ENCODE data around the gene LIPI. TPM values are rescaled to one million over a fixed set of nuclear protein-coding genes. Genes with fewer than 3 reads are reported as not detected.

LIPI gene
- total RNA-seq: not detected
- not detected for polyA plus RNA-seq

GRCh38 chr21:14210738-14211137 lies at the start of gene LIPI:
Gene LIPI, minus strand, starts transcription at chr21:14210955. Its CDS starts 110 bp downstream, at chr21:14210845.
- Mint-ChIP-seq H3K27ac (no peak within 1 kb of the TSS), H3K9me3 (no peaks in the 10 kb centered on the region), H3K4me1 (peaks cover 0 to 5% (median 0%) of the 10 kb centered on the region in 3 donors), H3K36me3 (no peaks in the 10 kb centered on the region), H3K27me3 (peaks cover 9 to 23% of the 10 kb centered on the region in 2 donors), H3K4me3 (no peak within 1 kb of the TSS)
- Histone ChIP-seq H3K9me3 (ENCODE audit: low read length) (no peaks in the 10 kb centered on the region), H3K27me3 (ENCODE audit: insufficient read depth, low read length, poor library complexity, severe bottlenecking) (no peaks in the 10 kb centered on the region), H3K4me1 (ENCODE audit: insufficient read depth, low read length) (no peaks in the 10 kb centered on the region), H3K4me3 (ENCODE audit: low read length) (no peak within 1 kb of the TSS), H3K27ac (ENCODE audit: low read depth, low read length) (no peak within 1 kb of the TSS), H3K36me3 (ENCODE audit: insufficient read depth, low read length) (no peaks in the 10 kb centered on the region)
- no peak for DNase-seq
- POLR2A ChIA-PET: no interaction called here
- CTCF ChIA-PET: no interaction called here

- Mint-ChIP-seq H3K9me3 (no peaks in the 10 kb centered on the region), H3K4me3 (no peak overlapping the region), H3K4me1 (no peaks in the 10 kb centered on the region), H3K27ac (no peak overlapping the region), H3K27me3 (peaks cover 3 to 22% of the 10 kb centered on the region in 2 donors), H3K36me3 (no peaks in the 10 kb centered on the region)
- Histone ChIP-seq H3K27ac (ENCODE audit: low read depth, low read length) (no peak overlapping the region), H3K4me3 (ENCODE audit: low read length) (no peak overlapping the region), H3K27me3 (ENCODE audit: insufficient read depth, low read length, poor library complexity, severe bottlenecking) (no peaks in the 10 kb centered on the region), H3K9me3 (ENCODE audit: low read length) (no peaks in the 10 kb centered on the region), H3K36me3 (ENCODE audit: insufficient read depth, low read length) (no peaks in the 10 kb centered on the region), H3K4me1 (ENCODE audit: insufficient read depth, low read length) (no peaks in the 10 kb centered on the region)
- ChIA-PET CTCF (interaction anchor here (0.7 to 1.3 kb wide), 4 partner anchors 10 to 1333 kb away, joined by 3 read pairs; no protein-coding TSS in a partner anchor), POLR2A (no interaction called here)
- no peak for DNase-seq
Measured at GRCh38 chr21:14260174-14260764, 49.5 kb upstream of the LIPI start.

GRCh38 chr21:14259747-14260146 lies 49.0 kb upstream of the LIPI start:
- ChIA-PET CTCF (interaction anchor here (0.7 to 1.3 kb wide), 4 partner anchors 11 to 1333 kb away, joined by 3 read pairs; no protein-coding TSS in a partner anchor), POLR2A (no interaction called here)
- H3K27me3 ChIP-seq (ENCODE audit: insufficient read depth, low read length, poor library complexity, severe bottlenecking): no peaks in the 10 kb centered on the region
- no peaks in the 10 kb centered on the region for H3K9me3 Mint-ChIP-seq
- H3K4me1 ChIP-seq (ENCODE audit: insufficient read depth, low read length): no peaks in the 10 kb centered on the region
- no peak overlapping the region for H3K4me3 Mint-ChIP-seq
- H3K27me3 Mint-ChIP-seq: peaks cover 3 to 22% of the 10 kb centered on the region in 2 donors
- no peak overlapping the region for H3K27ac ChIP-seq (ENCODE audit: low read depth, low read length)
- H3K36me3 ChIP-seq (ENCODE audit: insufficient read depth, low read length): no peaks in the 10 kb centered on the region
- H3K4me1 Mint-ChIP-seq: no peaks in the 10 kb centered on the region
- H3K27ac Mint-ChIP-seq: no peak overlapping the region
- no peak overlapping the region for H3K4me3 ChIP-seq (ENCODE audit: low read length)
- no peaks in the 10 kb centered on the region for H3K36me3 Mint-ChIP-seq
- peak in 1 of 5 donors; percentile 23 for DNase-seq
- H3K9me3 ChIP-seq (ENCODE audit: low read length): no peaks in the 10 kb centered on the region

GRCh38 chr21:14251336-14251735 lies 40.6 kb upstream of the LIPI start:
- Mint-ChIP-seq H3K4me3 (no peak overlapping the region), H3K4me1 (peaks cover 2 to 7% (median 4%) of the 10 kb centered on the region in 3 donors), H3K36me3 (no peaks in the 10 kb centered on the region), H3K27ac (no peak overlapping the region), H3K27me3 (peaks cover 9 to 36% of the 10 kb centered on the region in 2 donors), H3K9me3 (peaks cover 0 to 4% (median 0%) of the 10 kb centered on the region in 5 donors)
- POLR2A ChIA-PET: no interaction called here
- Histone ChIP-seq H3K4me1 (ENCODE audit: insufficient read depth, low read length) (no peaks in the 10 kb centered on the region), H3K36me3 (ENCODE audit: insufficient read depth, low read length) (no peaks in the 10 kb centered on the region), H3K9me3 (ENCODE audit: low read length) (no peaks in the 10 kb centered on the region), H3K27ac (ENCODE audit: low read depth, low read length) (no peak overlapping the region), H3K4me3 (ENCODE audit: low read length) (no peak overlapping the region), H3K27me3 (ENCODE audit: insufficient read depth, low read length, poor library complexity, severe bottlenecking) (no peaks in the 10 kb centered on the region)
- CTCF ChIA-PET: no interaction called here
- DNase-seq: no peak

GRCh38 chr21:14245711-14246110 lies 35.0 kb upstream of the LIPI start:
- ChIA-PET POLR2A (no interaction called here), CTCF (no interaction called here)
- H3K27me3 ChIP-seq (ENCODE audit: insufficient read depth, low read length, poor library complexity, severe bottlenecking): no peaks in the 10 kb centered on the region
- no peak overlapping the region for H3K27ac ChIP-seq (ENCODE audit: low read depth, low read length)
- H3K36me3 Mint-ChIP-seq: no peaks in the 10 kb centered on the region
- no peak overlapping the region for H3K27ac Mint-ChIP-seq
- peaks cover 9 to 31% of the 10 kb centered on the region in 2 donors for H3K27me3 Mint-ChIP-seq
- no peaks in the 10 kb centered on the region for H3K9me3 ChIP-seq (ENCODE audit: low read length)
- peaks cover 0 to 4% (median 0%) of the 10 kb centered on the region in 5 donors for H3K9me3 Mint-ChIP-seq
- H3K4me3 ChIP-seq (ENCODE audit: low read length): no peak overlapping the region
- peaks cover 8 to 9% (median 8%) of the 10 kb centered on the region in 3 donors for H3K4me1 Mint-ChIP-seq
- no peaks in the 10 kb centered on the region for H3K36me3 ChIP-seq (ENCODE audit: insufficient read depth, low read length)
- no peak overlapping the region for H3K4me3 Mint-ChIP-seq
- peaks cover 6% of the 10 kb centered on the region for H3K4me1 ChIP-seq (ENCODE audit: insufficient read depth, low read length)
- no peak for DNase-seq

GRCh38 chr21:14244911-14245310 lies 34.2 kb upstream of the LIPI start:
- Histone ChIP-seq H3K27me3 (ENCODE audit: insufficient read depth, low read length, poor library complexity, severe bottlenecking) (no peaks in the 10 kb centered on the region), H3K4me3 (ENCODE audit: low read length) (no peak overlapping the region), H3K9me3 (ENCODE audit: low read length) (no peaks in the 10 kb centered on the region), H3K4me1 (ENCODE audit: insufficient read depth, low read length) (peaks cover 7% of the 10 kb centered on the region), H3K27ac (ENCODE audit: low read depth, low read length) (no peak overlapping the region), H3K36me3 (ENCODE audit: insufficient read depth, low read length) (no peaks in the 10 kb centered on the region)
- POLR2A ChIA-PET: no interaction called here
- no peak overlapping the region for H3K4me3 Mint-ChIP-seq
- no peaks in the 10 kb centered on the region for H3K36me3 Mint-ChIP-seq
- H3K27ac Mint-ChIP-seq: no peak overlapping the region
- peaks cover 9 to 28% of the 10 kb centered on the region in 2 donors for H3K27me3 Mint-ChIP-seq
- H3K4me1 Mint-ChIP-seq: peaks cover 8 to 10% (median 9%) of the 10 kb centered on the region in 3 donors
- peaks cover 0 to 2% (median 0%) of the 10 kb centered on the region in 5 donors for H3K9me3 Mint-ChIP-seq
- CTCF ChIA-PET: interaction anchor here (2.2 kb wide), 1 partner anchor 9 kb away, joined by 7 read pairs; no protein-coding TSS in a partner anchor
- DNase-seq: no peak

GRCh38 chr21:14243874-14244273 lies 33.1 kb upstream of the LIPI start:
- Histone ChIP-seq H3K36me3 (ENCODE audit: insufficient read depth, low read length) (no peaks in the 10 kb centered on the region), H3K4me1 (ENCODE audit: insufficient read depth, low read length) (peaks cover 7% of the 10 kb centered on the region), H3K9me3 (ENCODE audit: low read length) (no peaks in the 10 kb centered on the region), H3K27ac (ENCODE audit: low read depth, low read length) (no peak overlapping the region), H3K27me3 (ENCODE audit: insufficient read depth, low read length, poor library complexity, severe bottlenecking) (no peaks in the 10 kb centered on the region), H3K4me3 (ENCODE audit: low read length) (no peak overlapping the region)
- Mint-ChIP-seq H3K9me3 (peaks cover 0 to 2% (median 0%) of the 10 kb centered on the region in 5 donors), H3K4me1 (peaks cover 8 to 10% (median 9%) of the 10 kb centered on the region in 3 donors), H3K27ac (no peak overlapping the region), H3K4me3 (no peak overlapping the region), H3K27me3 (peaks cover 9 to 23% of the 10 kb centered on the region in 2 donors), H3K36me3 (no peaks in the 10 kb centered on the region)
- POLR2A ChIA-PET: no interaction called here
- CTCF ChIA-PET: interaction anchor here (0.7 to 2.2 kb wide), 2 partner anchors 10 to 488 kb away, joined by 3 to 7 read pairs; no protein-coding TSS in a partner anchor
- no peak for DNase-seq

- H3K4me1 Mint-ChIP-seq: peaks cover 8 to 10% (median 9%) of the 10 kb centered on the region in 3 donors
- no peaks in the 10 kb centered on the region for H3K27me3 ChIP-seq (ENCODE audit: insufficient read depth, low read length, poor library complexity, severe bottlenecking)
- no peaks in the 10 kb centered on the region for H3K9me3 Mint-ChIP-seq
- peaks cover 6 to 19% of the 10 kb centered on the region in 2 donors for H3K27me3 Mint-ChIP-seq
- H3K4me1 ChIP-seq (ENCODE audit: insufficient read depth, low read length): peaks cover 7% of the 10 kb centered on the region
- no peak overlapping the region for H3K4me3 ChIP-seq (ENCODE audit: low read length)
- no peaks in the 10 kb centered on the region for H3K36me3 ChIP-seq (ENCODE audit: insufficient read depth, low read length)
- no peaks in the 10 kb centered on the region for H3K9me3 ChIP-seq (ENCODE audit: low read length)
- H3K27ac ChIP-seq (ENCODE audit: low read depth, low read length): no peak overlapping the region
- ChIA-PET CTCF (interaction anchor here (0.7 to 2.2 kb wide), 2 partner anchors 10 to 489 kb away, joined by 3 to 7 read pairs; no protein-coding TSS in a partner anchor), POLR2A (no interaction called here)
- no peak overlapping the region for H3K4me3 Mint-ChIP-seq
- H3K36me3 Mint-ChIP-seq: no peaks in the 10 kb centered on the region
- no peak for DNase-seq
- no peak overlapping the region for H3K27ac Mint-ChIP-seq
Measured at GRCh38 chr21:14243461-14243860, 32.7 kb upstream of the LIPI start.

Measured in CD8-positive, alpha-beta memory T cell (primary cell).